HCEC 1CT (cell line): ENCODE measurements around the gene CTNNA3.

ENCODE experiments used
- DNase-seq: peaks from one replicate; pipeline ENCODE4 v3.0.0-alpha.2; 2017

The CTNNA3 gene

DNA sequence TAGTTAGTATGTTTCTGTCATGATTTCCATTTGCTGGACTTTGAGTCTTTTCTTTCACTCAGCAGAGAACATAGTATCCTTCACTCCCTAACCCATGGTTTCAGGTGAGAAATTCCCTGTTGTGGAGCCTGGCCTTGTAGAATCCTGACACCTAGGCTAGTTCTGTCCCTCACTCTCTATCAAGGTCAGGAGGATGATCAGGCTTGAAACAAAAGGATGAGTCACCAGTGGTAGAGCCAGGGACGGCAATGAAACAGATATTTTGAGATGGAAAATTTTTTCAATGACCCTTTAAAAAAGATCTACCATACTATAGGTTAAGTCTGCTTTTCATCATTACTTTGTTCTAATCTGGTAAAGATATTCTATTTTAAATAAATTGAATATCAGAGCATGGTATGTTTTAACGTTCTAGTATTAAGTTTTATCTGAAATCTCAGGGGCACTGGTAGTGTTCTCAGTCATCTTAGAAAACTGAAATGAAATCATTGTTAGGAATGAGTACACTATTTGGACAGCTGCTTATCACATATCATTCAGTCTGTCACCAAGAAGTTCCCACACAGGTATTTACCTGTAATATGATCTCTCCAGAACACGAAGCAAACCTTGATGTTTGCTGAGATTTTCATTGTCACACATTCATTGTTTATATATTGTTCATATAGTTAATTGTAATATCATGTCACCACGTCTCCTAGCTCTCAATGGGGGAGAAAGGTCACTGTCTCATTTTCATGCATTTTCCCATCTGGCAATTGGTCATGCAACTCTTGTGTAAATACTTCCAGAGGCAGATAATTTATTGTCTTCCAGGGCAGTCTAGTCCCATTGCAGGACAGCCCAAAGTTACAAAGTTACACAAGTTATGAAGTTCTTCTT lies 1070.0 kb downstream of the CTNNA3 start:
- DNase-seq = no peak

GRCh38 chr10:66622050-66622449 lies 1073.9 kb downstream of the CTNNA3 start:
- no peak for DNase-seq

DNA sequence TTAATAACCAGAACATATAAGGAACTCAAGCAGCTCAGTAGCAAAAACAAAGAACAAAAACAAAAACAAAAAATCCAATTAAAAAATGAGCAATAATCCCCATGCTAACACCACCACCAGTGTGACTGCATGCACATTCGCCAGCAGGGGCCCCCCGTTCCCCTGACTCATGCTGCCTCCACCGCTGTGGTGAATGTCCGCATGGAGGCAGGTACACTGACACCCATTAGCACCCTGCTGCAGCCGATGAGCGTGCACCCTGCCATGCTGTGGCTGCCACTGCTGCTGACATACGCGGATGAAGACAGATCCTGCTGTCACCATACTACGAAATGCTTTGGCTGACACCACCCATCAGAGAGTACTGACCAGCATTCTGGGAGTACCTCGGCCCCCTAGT lies 1091.8 kb downstream of the CTNNA3 start:
- no peak for DNase-seq

DNA sequence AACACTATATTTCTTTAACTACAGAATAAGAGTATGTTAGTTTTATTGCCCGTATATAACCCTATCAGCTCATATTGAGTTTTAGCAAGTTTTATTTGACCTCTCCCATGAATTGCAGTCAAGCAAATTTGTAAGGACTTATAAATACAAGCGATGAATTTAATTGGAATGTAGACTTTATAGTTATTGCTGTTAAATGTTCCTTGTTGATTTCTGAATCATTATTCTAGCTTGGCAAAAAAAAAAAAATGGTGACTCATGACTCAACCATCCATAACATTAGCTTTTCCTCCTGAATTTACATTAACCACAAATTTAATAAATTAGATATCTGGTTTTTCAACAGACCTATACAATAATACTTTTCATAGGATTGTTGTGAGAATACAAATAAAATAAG lies 1104.1 kb downstream of the CTNNA3 start:
- no peak for DNase-seq

- DNase-seq = no peak
Observed at GRCh38 chr10:66587680-66588050, 1108.3 kb downstream of the CTNNA3 start.

- DNase-seq = no peak
Observed at GRCh38 chr10:66586897-66587679, 1108.9 kb downstream of the CTNNA3 start.

DNA sequence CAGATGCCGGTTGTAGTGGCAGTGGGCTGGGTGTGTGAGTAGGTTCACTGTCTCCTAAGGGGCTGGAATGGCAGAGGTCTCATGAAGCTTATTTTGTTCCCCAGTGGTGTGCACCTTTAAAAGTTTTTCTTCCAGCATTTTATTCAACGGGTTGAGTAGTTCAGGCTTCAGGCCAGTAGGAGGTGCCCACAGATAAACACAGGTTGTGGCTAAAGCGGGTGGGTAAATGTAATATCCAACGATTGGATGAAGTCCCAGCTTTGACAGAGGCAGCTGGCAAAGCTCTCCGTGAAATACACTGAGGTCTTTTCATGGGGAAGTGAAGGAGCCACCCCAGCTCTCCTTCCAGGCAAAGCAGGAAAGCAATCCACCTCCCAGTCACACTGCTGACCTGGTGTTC lies 1109.9 kb downstream of the CTNNA3 start:
- DNase-seq = no peak

DNA sequence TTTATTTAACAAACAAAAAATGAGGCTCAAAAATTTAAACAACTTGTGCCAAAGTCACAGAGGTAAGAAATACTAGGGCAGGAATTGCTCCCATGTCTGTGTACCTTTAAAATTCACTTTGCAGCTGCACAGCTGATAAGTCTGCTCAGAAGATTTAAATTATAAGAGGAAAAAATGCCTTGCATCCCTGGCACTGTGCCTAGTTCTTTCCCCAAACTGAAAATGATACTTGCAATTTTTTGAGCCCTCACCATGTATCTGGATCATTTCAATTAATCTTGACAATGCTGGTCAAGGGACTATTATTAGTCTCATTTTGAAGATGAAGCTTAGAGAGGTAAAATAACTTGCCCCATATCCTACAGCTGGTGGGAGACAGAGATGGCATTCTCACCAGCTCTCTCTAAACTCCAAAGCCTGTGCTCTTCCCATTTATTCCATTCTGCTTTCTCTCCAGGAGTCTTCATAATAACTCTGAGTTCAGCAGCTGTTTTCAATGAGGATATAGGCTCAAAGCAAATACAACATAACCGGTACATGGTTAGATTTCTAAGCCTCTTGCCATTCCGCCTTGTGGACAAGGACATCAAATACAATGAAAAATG lies 1120.6 kb downstream of the CTNNA3 start:
- DNase-seq = no peak

- DNase-seq = no peak
Observed at GRCh38 chr10:66572700-66573099, 1123.3 kb downstream of the CTNNA3 start.

- DNase-seq = no peak
Observed at GRCh38 chr10:66565999-66566398, 1130.0 kb downstream of the CTNNA3 start.

- DNase-seq = no peak
Observed at GRCh38 chr10:66564287-66564686, 1131.7 kb downstream of the CTNNA3 start.

GRCh38 chr10:66555061-66555460 lies 1140.9 kb downstream of the CTNNA3 start:
- no peak for DNase-seq

GRCh38 chr10:66552331-66552730 lies 1143.7 kb downstream of the CTNNA3 start:
- DNase-seq = no peak

GRCh38 chr10:66550351-66550750 lies 1145.6 kb downstream of the CTNNA3 start:
- no peak for DNase-seq

DNA sequence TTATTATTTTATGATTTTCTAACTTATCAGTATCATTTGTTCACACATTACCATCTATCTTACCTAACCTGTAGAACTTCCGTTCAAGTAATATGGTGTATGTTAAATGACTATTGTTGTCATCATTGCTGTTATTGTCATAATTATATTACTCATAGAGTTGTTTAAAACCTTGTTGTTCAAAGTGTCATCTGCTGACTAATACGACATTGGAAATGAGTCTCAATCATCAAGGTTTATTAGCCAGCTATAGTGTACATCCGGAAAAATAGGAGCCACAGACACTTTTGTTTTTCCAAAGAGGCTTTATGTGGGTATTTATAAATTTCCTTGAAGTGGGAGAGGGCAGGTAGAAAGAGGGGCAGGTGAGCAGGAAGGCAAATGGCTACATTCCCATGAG lies 1157.1 kb downstream of the CTNNA3 start:
- no peak for DNase-seq

DNA sequence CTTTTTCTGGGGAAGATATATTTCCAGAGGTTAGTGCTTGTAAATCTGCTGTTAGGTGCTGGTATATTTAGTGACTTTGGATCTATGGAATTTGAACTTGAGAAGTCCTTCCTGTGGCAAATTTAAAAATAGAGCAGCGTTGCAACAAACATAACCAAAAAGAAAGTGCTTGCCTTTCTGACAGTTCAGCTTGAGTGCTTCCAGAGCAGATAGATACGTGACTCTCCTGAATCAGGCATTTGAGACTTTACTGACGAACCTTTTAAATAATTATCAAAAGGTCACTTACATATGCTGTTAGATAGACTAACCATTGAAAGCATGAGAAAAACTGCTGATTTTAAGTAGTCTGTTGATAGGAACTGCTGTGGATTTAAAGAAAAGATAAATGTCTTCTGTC lies 1157.6 kb downstream of the CTNNA3 start:
- DNase-seq = no peak

GRCh38 chr10:66537186-66537585 lies 1158.8 kb downstream of the CTNNA3 start:
- DNase-seq = no peak

DNA sequence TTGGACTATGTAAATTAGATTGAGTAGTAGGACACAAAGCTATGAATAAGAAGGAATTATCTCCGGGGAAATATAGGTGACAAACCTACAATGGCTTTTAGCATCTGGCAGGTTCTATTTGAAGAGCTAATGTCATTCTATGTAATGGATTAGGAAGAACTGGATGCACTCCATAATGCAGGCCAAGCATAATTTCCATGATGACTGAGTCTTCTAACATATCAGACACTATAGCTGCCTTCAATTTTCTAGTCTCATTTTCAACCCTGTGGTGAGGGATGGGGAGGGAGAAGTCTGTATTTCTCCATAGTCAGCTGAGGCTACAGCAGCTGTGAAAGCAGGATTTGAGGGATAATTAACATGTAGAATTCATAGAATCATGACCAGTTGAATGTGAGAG lies 1160.6 kb downstream of the CTNNA3 start:
- no peak for DNase-seq

GRCh38 chr10:66534866-66535265 lies 1161.1 kb downstream of the CTNNA3 start:
- no peak for DNase-seq

- no peak for DNase-seq
Observed at GRCh38 chr10:66521506-66521905, 1174.5 kb downstream of the CTNNA3 start.

- no peak for DNase-seq
Observed at GRCh38 chr10:66519616-66520015, 1176.4 kb downstream of the CTNNA3 start.

- DNase-seq = no peak
Observed at GRCh38 chr10:66514666-66515065, 1181.3 kb downstream of the CTNNA3 start.

- no peak for DNase-seq
Observed at GRCh38 chr10:66513504-66513903, 1182.5 kb downstream of the CTNNA3 start.
